Fibroblast of the aortic adventitia (primary cell): ENCODE measurements around the gene SERPINI1. TPM values are rescaled to one million over a fixed set of nuclear protein-coding genes. Genes with fewer than 3 reads are reported as not detected.
A peak's percentile ranks its signal among the peaks of the same experiment; 100 is the strongest.

Experiments used
- DNase-seq: peaks from one replicate; pipeline ENCODE4 v3.0.0-alpha.2; 2010; ENCODE audit warnings: low read depth
- H3K4me3 ChIP-seq: 2 replicates; pipeline ENCODE4 v1.5.1; 2011; ENCODE audit warnings: low read depth, mild to moderate bottlenecking, control low read depth, low read length, moderate library complexity
- CTCF ChIP-seq: IDR thresholded peaks from 2 replicates; pipeline ENCODE4 v1.5.1; 2011; ENCODE audit warnings: mild to moderate bottlenecking, low read length, control low read depth, inconsistent platforms; ENCODE audit not compliant: insufficient read depth
- total RNA-seq: library from RNA; depleted of rRNA; stranded (reverse); fragments of >200 nt; gene quantifications from 2 replicates; pipeline ENCODE4 v1.2.3, GENCODE V29; 2012; ENCODE audit warnings: low replicate concordance

SERPINI1 gene
- total RNA-seq, 1 donor = 3.4 TPM

- no peak overlapping the region for H3K4me3 ChIP-seq
- no peak for DNase-seq
- TF ChIP-seq CTCF = no peak
Observed at GRCh38 chr3:167780214-167780883, 44.8 kb downstream of the SERPINI1 start.

- no peak overlapping the region for H3K4me3 ChIP-seq
- TF ChIP-seq CTCF = no peak
- DNase-seq = peak; percentile 7
Observed at GRCh38 chr3:167783781-167784180, 48.3 kb downstream of the SERPINI1 start.

GRCh38 chr3:167785790-167786189 lies 50.3 kb downstream of the SERPINI1 start:
- H3K4me3 ChIP-seq = no peak overlapping the region
- no peak for TF ChIP-seq CTCF

GRCh38 chr3:167787440-167787839 lies 51.9 kb downstream of the SERPINI1 start:
- no peak for DNase-seq
- no peak for TF ChIP-seq CTCF
- H3K4me3 ChIP-seq = no peak overlapping the region

More at GRCh38 chr3:167785790-167786189, 50.3 kb downstream of the SERPINI1 start:
- no peak for DNase-seq

GRCh38 chr3:167798443-167798842 lies 62.9 kb downstream of the SERPINI1 start:
- TF ChIP-seq CTCF = no peak
- no peak overlapping the region for H3K4me3 ChIP-seq
- no peak for DNase-seq

GRCh38 chr3:167808910-167809309 lies 73.4 kb downstream of the SERPINI1 start:
- DNase-seq = peak; percentile 3
- no peak overlapping the region for H3K4me3 ChIP-seq
- TF ChIP-seq CTCF = no peak

GRCh38 chr3:167810236-167810635 lies 74.7 kb downstream of the SERPINI1 start:
- H3K4me3 ChIP-seq = no peak overlapping the region
- TF ChIP-seq CTCF = no peak
- no peak for DNase-seq
